MM.1S (cell line): Measurements from ENCODE around the gene LHFPL2.

ENCODE experiments used
- CTCF ChIP-seq: fragments of 300-600 bp; sonication (generic); IDR thresholded peaks from 2 replicates; pipeline ENCODE4 v1.5.1; 2016; ENCODE audit warnings: antibody characterized with exemption, low read length, mixed read lengths
- EZH2 ChIP-seq: fragments of 300-600 bp; sonication (generic); optimal IDR thresholded peaks from 2 replicates; pipeline ENCODE3; 2017; ENCODE audit warnings: low read depth, mild to moderate bottlenecking, antibody characterized with exemption, low read length, mixed read lengths
- EZH2phosphoT487 ChIP-seq: fragments of 300-600 bp; sonication (generic); IDR thresholded peaks from 2 replicates; pipeline ENCODE4 v1.6.1; 2018; ENCODE audit warnings: antibody characterized with exemption, low read length

GRCh38 chr5:78649211-78649695, 681 bp upstream of the LHFPL2 start:
- TF ChIP-seq CTCF: no peak
- no peak for TF ChIP-seq EZH2
- no peak for TF ChIP-seq EZH2phosphoT487
